GM19238 (cell line): ENCODE results near the gene MGAT4A.

Experiments used
- DNase-seq: peaks from one replicate; pipeline ENCODE4 v3.0.0; 2011; ENCODE audit warnings: low spot score; ENCODE audit not compliant: insufficient read length

The MGAT4A gene

DNA sequence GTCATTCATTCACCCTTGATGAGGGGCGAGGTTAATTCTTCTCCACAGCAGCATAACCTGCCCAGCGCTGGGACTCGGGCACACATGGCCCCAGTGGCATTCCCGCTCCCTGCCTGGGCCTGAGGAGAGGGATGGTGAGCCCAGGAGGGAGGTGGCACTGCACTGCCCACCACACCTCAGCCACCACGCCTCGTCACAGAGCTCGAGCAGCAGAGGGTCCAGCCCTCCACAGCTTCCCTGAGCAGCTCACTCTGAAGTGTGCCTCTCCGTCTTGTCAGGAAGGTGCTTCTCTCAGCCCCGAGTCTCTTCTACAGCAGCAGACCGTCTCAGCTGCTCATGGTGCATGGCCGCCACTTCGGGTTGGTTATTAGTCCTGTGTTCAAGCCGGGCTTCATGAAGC lies 157.5 kb downstream of the MGAT4A start:
- no peak for DNase-seq

DNA sequence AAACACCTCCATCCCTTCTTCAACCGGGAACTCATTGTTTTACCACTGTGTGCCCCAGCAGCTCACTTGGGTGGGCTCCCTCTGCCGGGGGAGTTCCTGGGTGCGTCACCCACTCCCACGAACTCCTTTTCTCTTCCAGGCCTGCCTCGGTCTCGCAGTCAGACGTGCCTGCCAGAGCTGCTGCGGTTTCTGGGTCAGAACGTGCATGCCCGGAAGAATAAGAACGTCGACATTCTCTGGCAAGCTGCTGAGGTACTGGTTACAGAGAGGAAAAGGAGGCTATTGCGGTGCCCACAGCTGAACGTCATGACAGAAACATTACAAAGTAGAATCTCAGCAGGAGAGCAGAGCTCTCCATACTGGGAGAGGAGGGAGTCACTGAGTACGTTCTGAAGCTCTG lies 158.3 kb downstream of the MGAT4A start:
- DNase-seq = no peak

- no peak for DNase-seq
Observed at GRCh38 chr2:98572211-98572610, 158.7 kb downstream of the MGAT4A start.

DNA sequence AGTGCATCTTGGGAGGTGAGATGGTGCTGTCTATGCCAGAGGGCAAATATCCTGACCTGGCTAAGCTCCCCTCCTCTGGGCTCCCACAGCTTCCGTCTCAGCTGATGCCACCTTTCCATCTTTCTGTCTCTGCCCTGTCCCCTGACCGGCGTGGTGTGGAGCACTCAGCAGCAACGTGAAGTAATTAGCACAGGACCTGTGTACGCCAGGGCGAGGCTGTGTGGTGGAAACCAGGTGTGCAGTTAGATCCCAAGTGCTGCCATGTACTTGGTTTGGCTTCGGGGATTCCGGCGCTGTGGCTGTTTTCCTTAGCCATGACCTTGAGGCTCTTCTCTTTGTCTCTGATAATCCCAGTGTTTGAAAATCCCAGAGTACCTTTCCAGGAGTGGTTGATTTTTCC lies 159.1 kb downstream of the MGAT4A start:
- no peak for DNase-seq

- no peak for DNase-seq
Observed at GRCh38 chr2:98571121-98571701, 159.7 kb downstream of the MGAT4A start.

- DNase-seq = no peak
Observed at GRCh38 chr2:98570356-98570755, 160.6 kb downstream of the MGAT4A start.

GRCh38 chr2:98569915-98570314 lies 161.0 kb downstream of the MGAT4A start:
- DNase-seq = no peak

- DNase-seq = peak; percentile 61
Observed at GRCh38 chr2:98569197-98569793, 161.6 kb downstream of the MGAT4A start.
